KMS-11 (cell line): ENCODE results near the gene NKAIN2.

ENCODE experiments used
- H2AFZ ChIP-seq: fragments of 200-600 bp; sonication (generic); 2 replicates; pipeline ENCODE4 v1.6.1; 2016; ENCODE audit warnings: antibody characterized with exemption, mixed run types, low read depth
- H3K27ac ChIP-seq: fragments of 200-600 bp; sonication (generic); 2 replicates; pipeline ENCODE4 v1.6.1; 2016; ENCODE audit warnings: mild to moderate bottlenecking, mixed run types
- H3K27me3 ChIP-seq: fragments of 200-600 bp; sonication (generic); 2 replicates; pipeline ENCODE4 v1.6.1; 2017; ENCODE audit warnings: mild to moderate bottlenecking, low read depth, mixed run types, moderate library complexity; ENCODE audit not compliant: insufficient read depth
- H3K36me3 ChIP-seq: fragments of 200-600 bp; sonication (generic); 2 replicates; pipeline ENCODE4 v1.6.1; 2017; ENCODE audit warnings: mild to moderate bottlenecking, mixed run types; ENCODE audit not compliant: insufficient read depth
- H3K4me1 ChIP-seq: fragments of 200-600 bp; sonication (generic); 2 replicates; pipeline ENCODE4 v1.6.1; 2016; ENCODE audit warnings: mild to moderate bottlenecking, low read depth, mixed run types; ENCODE audit not compliant: poor library complexity, severe bottlenecking
- H3K4me2 ChIP-seq: fragments of 200-600 bp; sonication (generic); 2 replicates; pipeline ENCODE4 v1.7.0; 2016; ENCODE audit warnings: mild to moderate bottlenecking, mixed run types
- H3K4me3 ChIP-seq: fragments of 200-600 bp; sonication (generic); IDR thresholded peaks from 2 replicates; pipeline ENCODE4 v1.6.1; 2017; ENCODE audit warnings: low read depth, low read length, mixed read lengths; ENCODE audit not compliant: insufficient read depth
- H3K79me2 ChIP-seq: fragments of 200-600 bp; sonication (generic); 2 replicates; pipeline ENCODE4 v1.6.1; 2016; ENCODE audit warnings: low read depth, mixed run types; ENCODE audit not compliant: insufficient read depth
- H3K9ac ChIP-seq: fragments of 200-600 bp; sonication (generic); 2 replicates; pipeline ENCODE4 v1.6.1; 2016; ENCODE audit warnings: mild to moderate bottlenecking, mixed run types
- H4K20me1 ChIP-seq: fragments of 200-600 bp; sonication (generic); 2 replicates; pipeline ENCODE4 v1.6.1; 2016; ENCODE audit warnings: mild to moderate bottlenecking, mixed run types; ENCODE audit not compliant: insufficient read depth
- TF ChIP-seq, protein P1 (sequence below): fragments of 200-600 bp; sonication (generic); conservative IDR thresholded peaks from 2 replicates; pipeline ENCODE4 v1.6.1; 2017; ENCODE audit warnings: low read depth, mild to moderate bottlenecking, antibody characterized with exemption, low read length, moderate library complexity, mixed read lengths

The NKAIN2 gene

GRCh38 chr6:124536842-124537191, 733.2 kb downstream of the NKAIN2 start:
- Histone ChIP-seq H3K9ac (no peak overlapping the region), H3K27ac (no peak overlapping the region), H4K20me1 (no peaks in the 10 kb centered on the region), H3K4me1 (no peaks in the 10 kb centered on the region), H3K27me3 (no peaks in the 10 kb centered on the region), H3K4me2 (no peak overlapping the region), H2AFZ (no peak overlapping the region), H3K36me3 (no peaks in the 10 kb centered on the region), H3K79me2 (no peaks in the 10 kb centered on the region), H3K4me3 (no peak overlapping the region)
- TF ChIP-seq, protein P1, sequence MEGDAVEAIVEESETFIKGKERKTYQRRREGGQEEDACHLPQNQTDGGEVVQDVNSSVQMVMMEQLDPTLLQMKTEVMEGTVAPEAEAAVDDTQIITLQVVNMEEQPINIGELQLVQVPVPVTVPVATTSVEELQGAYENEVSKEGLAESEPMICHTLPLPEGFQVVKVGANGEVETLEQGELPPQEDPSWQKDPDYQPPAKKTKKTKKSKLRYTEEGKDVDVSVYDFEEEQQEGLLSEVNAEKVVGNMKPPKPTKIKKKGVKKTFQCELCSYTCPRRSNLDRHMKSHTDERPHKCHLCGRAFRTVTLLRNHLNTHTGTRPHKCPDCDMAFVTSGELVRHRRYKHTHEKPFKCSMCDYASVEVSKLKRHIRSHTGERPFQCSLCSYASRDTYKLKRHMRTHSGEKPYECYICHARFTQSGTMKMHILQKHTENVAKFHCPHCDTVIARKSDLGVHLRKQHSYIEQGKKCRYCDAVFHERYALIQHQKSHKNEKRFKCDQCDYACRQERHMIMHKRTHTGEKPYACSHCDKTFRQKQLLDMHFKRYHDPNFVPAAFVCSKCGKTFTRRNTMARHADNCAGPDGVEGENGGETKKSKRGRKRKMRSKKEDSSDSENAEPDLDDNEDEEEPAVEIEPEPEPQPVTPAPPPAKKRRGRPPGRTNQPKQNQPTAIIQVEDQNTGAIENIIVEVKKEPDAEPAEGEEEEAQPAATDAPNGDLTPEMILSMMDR = no peak

GRCh38 chr6:124539096-124539495, 735.4 kb downstream of the NKAIN2 start:
- H3K27ac ChIP-seq = no peak overlapping the region
- H3K27me3 ChIP-seq = no peaks in the 10 kb centered on the region
- no peaks in the 10 kb centered on the region for H4K20me1 ChIP-seq
- H3K79me2 ChIP-seq = no peaks in the 10 kb centered on the region
- H3K4me2 ChIP-seq = no peak overlapping the region
- no peaks in the 10 kb centered on the region for H3K36me3 ChIP-seq
- no peak overlapping the region for H3K4me3 ChIP-seq
- no peak overlapping the region for H2AFZ ChIP-seq
- no peak overlapping the region for H3K9ac ChIP-seq
- H3K4me1 ChIP-seq = no peaks in the 10 kb centered on the region
- TF ChIP-seq, protein P1 = no peak

DNA sequence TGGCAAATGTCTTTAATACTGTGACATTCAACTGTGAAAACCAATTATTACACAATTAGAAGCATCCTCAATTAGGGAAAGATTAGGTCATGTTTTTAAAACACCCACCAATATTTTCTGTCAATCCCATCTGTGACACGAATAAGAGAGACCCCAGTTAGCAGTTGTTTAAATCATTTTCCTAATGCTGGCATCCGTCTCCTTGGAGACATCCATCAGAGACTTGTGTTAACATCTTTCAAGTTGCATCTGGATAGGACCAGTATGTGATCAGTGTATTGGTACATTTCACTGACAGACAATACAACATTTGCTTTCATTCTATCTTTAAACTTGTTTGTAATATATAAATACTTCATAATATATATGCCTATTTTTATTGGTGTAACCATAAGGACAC, 737.9 kb downstream of the NKAIN2 start:
- Histone ChIP-seq H3K36me3 (no peaks in the 10 kb centered on the region), H2AFZ (no peak overlapping the region), H3K27me3 (no peaks in the 10 kb centered on the region), H3K4me1 (no peaks in the 10 kb centered on the region), H3K27ac (no peak overlapping the region), H4K20me1 (no peaks in the 10 kb centered on the region), H3K79me2 (no peaks in the 10 kb centered on the region), H3K4me3 (no peak overlapping the region), H3K9ac (no peak overlapping the region), H3K4me2 (no peak overlapping the region)
- TF ChIP-seq, protein P1 = no peak

DNA sequence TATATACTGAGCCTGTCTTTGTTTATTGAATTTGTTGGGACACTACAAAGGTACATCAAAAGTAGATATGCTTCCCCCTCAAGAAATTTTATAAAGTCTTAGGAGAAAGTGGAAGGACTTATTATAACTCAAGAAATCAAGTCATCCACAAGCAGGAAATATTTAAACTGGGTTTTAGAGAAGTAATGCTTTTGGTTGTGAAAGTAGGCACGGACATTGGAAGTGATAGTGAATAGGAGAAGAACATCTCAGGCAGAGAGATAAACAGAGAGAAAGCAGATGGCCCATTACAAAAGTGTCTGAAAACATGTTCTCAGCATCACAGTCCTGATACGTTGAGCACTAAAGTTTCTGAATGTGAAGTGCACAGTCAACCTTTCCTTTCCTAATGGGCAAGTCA, 742.9 kb downstream of the NKAIN2 start:
- H3K36me3 ChIP-seq = no peaks in the 10 kb centered on the region

More for the DNA sequence above, 742.9 kb downstream of the NKAIN2 start:
- Histone ChIP-seq H3K4me1 (peaks cover 48% of the 10 kb centered on the region), H2AFZ (no peak overlapping the region), H3K79me2 (no peaks in the 10 kb centered on the region), H3K27ac (no peak overlapping the region), H4K20me1 (no peaks in the 10 kb centered on the region), H3K4me2 (no peak overlapping the region), H3K9ac (no peak overlapping the region), H3K27me3 (no peaks in the 10 kb centered on the region), H3K4me3 (no peak overlapping the region)
- TF ChIP-seq, protein P1 = no peak
